CD4-positive, CD25-positive, alpha-beta regulatory T cell (primary cell): ENCODE results near the gene GPI. TPM values are rescaled to one million over a fixed set of nuclear protein-coding genes. Genes with fewer than 3 reads are reported as not detected.
"Not testable (repeated sequence)": the region's sequence is repeated elsewhere in the genome, so short reads cannot be mapped to it uniquely, and the experiment has no call there.

ENCODE experiments used
- ATAC-seq, 2 donors: fragments of 150-1000 bp; cut with Tn5 transposase; one replicate each; pipeline ENCODE4 v1.10.0; 2021; ENCODE audit warnings: low read depth in 2 of 2, moderate number of reproducible peaks in 2 of 2, moderate library complexity in 1 of 2
- DNase-seq, 3 donors: peaks; one replicate each; pipeline versions ENCODE4 v3.0.0 to v3.0.0-alpha.2; 2012 to 2022; ENCODE audit warnings: mixed read lengths in 1 of 3
- H3K27ac ChIP-seq: one replicate; pipeline ENCODE4 v1.7.0; 2013; ENCODE audit warnings: mild to moderate bottlenecking, low read length; ENCODE audit not compliant: insufficient read depth, poor library complexity, severe bottlenecking
- H3K27me3 ChIP-seq: one replicate; pipeline ENCODE4 v1.7.0; 2013; ENCODE audit warnings: low read length; ENCODE audit not compliant: control insufficient read depth, insufficient read depth
- H3K36me3 ChIP-seq: one replicate; pipeline ENCODE4 v1.7.0; 2013; ENCODE audit warnings: mild to moderate bottlenecking, low read length, moderate library complexity; ENCODE audit not compliant: control insufficient read depth, insufficient read depth
- H3K4me1 ChIP-seq: 2 replicates; pipeline ENCODE4 v1.7.0; 2013; ENCODE audit warnings: mild to moderate bottlenecking, low read length; ENCODE audit not compliant: insufficient read depth, control insufficient read depth, poor library complexity, severe bottlenecking
- H3K4me3 ChIP-seq: one replicate; pipeline ENCODE4 v1.7.0; 2013; ENCODE audit warnings: low read depth, mild to moderate bottlenecking, low read length, moderate library complexity
- H3K9me3 ChIP-seq, 2 experiments: 1 replicate in 1 of 2; 2 replicates in 1 of 2; pipeline ENCODE4 v1.7.0; 2013; ENCODE audit warnings: low read length in 2 of 2, mild to moderate bottlenecking in 1 of 2, moderate library complexity in 1 of 2; ENCODE audit not compliant: control insufficient read depth in 2 of 2
- H3K27ac Mint-ChIP-seq, 3 donors: one replicate each; pipeline ENCODE4 v1.8.0; 2020 to 2022; ENCODE audit warnings: mild to moderate bottlenecking in 3 of 3, mixed read lengths in 3 of 3, moderate library complexity in 2 of 3
- H3K27me3 Mint-ChIP-seq: one replicate; pipeline ENCODE4 v1.8.0; 2022; ENCODE audit warnings: mild to moderate bottlenecking, mixed read lengths
- H3K36me3 Mint-ChIP-seq: one replicate; pipeline ENCODE4 v1.8.0; 2020; ENCODE audit warnings: mixed read lengths
- H3K4me1 Mint-ChIP-seq, 4 donors: one replicate each; pipeline ENCODE4 v1.8.0; 2020 to 2022; ENCODE audit warnings: mixed read lengths in 4 of 4, mild to moderate bottlenecking in 1 of 4
- H3K4me3 Mint-ChIP-seq, 4 donors: one replicate each; pipeline ENCODE4 v1.8.0; 2020 to 2022; ENCODE audit warnings: mild to moderate bottlenecking in 4 of 4, mixed read lengths in 4 of 4, moderate library complexity in 3 of 4
- H3K9me3 Mint-ChIP-seq, 7 donors: one replicate each; pipeline ENCODE4 v1.8.0; 2020 to 2022; ENCODE audit warnings: mixed read lengths in 7 of 7, mild to moderate bottlenecking in 3 of 7, moderate library complexity in 2 of 7
- polyA plus RNA-seq, 4 donors: library from polyadenylated mRNA; unstranded; fragments of 300-500 nt; fragmentation: Illumina TruSeq; gene quantifications; one replicate each; pipeline ENCODE4 v1.2.3, GENCODE V29; 2021
- total RNA-seq: library from RNA; stranded (reverse); gene quantifications from one replicate; pipeline ENCODE4 v1.2.3, GENCODE V29; 2022

The GPI gene
- total and polyA plus RNA-seq, 5 donors from 2014 or later = 116 to 148 (median 143) TPM

GRCh38 chr19:34368338-34368737 is 3.3 kb downstream of the GPI start:
- Mint-ChIP-seq H3K4me3 (peak overlapping the region in 3 of 4 donors; percentile 32 to 72 (median 70)), H3K36me3 (peaks cover 18% of the 10 kb centered on the region), H3K27ac (peak overlapping the region in 1 of 3 donors; percentile 25), H3K9me3 (peaks cover 0 to 1% (median 0%) of the 10 kb centered on the region in 7 donors), H3K4me1 (peaks cover 10 to 45% (median 26%) of the 10 kb centered on the region in 4 donors), H3K27me3 (no peaks in the 10 kb centered on the region)
- DNase-seq (no peak), ATAC-seq (no peak)
- Histone ChIP-seq H3K4me3 (no peak overlapping the region), H3K4me1 (peaks cover 23% of the 10 kb centered on the region), H3K36me3 (peaks cover 34% of the 10 kb centered on the region), H3K27me3 (no peaks in the 10 kb centered on the region), H3K9me3 (no peaks in the 10 kb centered on the region), H3K27ac (no peak overlapping the region)

DNA sequence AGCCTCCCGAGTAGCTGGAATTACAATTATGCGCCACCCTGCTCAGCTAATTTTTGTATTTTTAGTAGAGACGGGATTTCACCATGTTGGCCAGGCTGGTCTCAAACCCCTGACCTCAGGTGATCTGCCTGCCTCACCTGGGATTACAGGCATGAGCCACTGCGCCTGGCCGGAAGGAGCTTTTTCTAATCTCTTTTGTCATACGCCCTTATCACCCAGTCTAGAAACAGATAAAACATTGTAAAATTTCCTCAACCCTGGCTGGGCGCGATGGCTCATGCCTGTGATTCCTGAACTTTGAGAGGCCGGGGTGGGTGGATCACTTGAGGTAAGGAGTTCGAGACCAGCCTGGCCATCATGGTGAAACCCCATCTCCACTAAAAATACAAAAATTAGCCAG is 4.2 kb downstream of the GPI start:
- H3K36me3 ChIP-seq = peaks cover 39% of the 10 kb centered on the region
- peaks cover 23% of the 10 kb centered on the region for H3K4me1 ChIP-seq
- H3K4me3 ChIP-seq, H3K4me3 Mint-ChIP-seq, H3K27ac Mint-ChIP-seq, H3K9me3 ChIP-seq, DNase-seq, H3K27me3 ChIP-seq, H3K27ac ChIP-seq, ATAC-seq, H3K27me3 Mint-ChIP-seq, H3K9me3 Mint-ChIP-seq: not testable (repeated sequence)
- peaks cover 10 to 49% (median 27%) of the 10 kb centered on the region in 4 donors for H3K4me1 Mint-ChIP-seq
- peaks cover 24% of the 10 kb centered on the region for H3K36me3 Mint-ChIP-seq

DNA sequence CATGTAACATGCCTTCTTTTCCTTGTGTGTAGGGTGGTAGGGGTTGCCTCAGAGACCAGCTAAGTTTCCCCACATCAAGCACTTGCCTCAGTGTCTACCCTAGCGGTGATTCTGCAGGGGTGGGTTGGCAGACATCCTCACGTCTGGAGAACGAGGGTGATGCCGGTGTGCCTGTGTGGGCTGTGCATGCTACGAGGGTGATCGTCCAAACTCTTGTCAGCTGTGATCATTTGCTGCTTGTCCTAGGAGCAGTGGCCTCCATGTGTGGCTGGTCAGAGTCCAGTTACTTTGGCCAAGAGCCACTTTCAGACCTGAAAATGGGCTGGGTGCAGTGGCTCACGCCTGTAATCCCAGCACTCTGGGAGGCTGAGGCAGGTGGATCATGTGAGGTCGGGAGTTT is 5.1 kb downstream of the GPI start:
- no peaks in the 10 kb centered on the region for H3K9me3 ChIP-seq
- no peak overlapping the region for H3K27ac Mint-ChIP-seq
- peaks cover 18% of the 10 kb centered on the region for H3K4me1 ChIP-seq
- peaks cover 27% of the 10 kb centered on the region for H3K36me3 Mint-ChIP-seq
- ATAC-seq (no peak), DNase-seq (no peak)
- peaks cover 46% of the 10 kb centered on the region for H3K36me3 ChIP-seq
- H3K27ac ChIP-seq = no peak overlapping the region
- H3K9me3 Mint-ChIP-seq = peaks cover 0 to 1% (median 0%) of the 10 kb centered on the region in 7 donors
- H3K27me3 Mint-ChIP-seq = no peaks in the 10 kb centered on the region
- no peak overlapping the region for H3K4me3 ChIP-seq
- peaks cover 6 to 47% (median 24%) of the 10 kb centered on the region in 4 donors for H3K4me1 Mint-ChIP-seq
- no peaks in the 10 kb centered on the region for H3K27me3 ChIP-seq
- peak overlapping the region in 1 of 4 donors; percentile 15 for H3K4me3 Mint-ChIP-seq

DNA sequence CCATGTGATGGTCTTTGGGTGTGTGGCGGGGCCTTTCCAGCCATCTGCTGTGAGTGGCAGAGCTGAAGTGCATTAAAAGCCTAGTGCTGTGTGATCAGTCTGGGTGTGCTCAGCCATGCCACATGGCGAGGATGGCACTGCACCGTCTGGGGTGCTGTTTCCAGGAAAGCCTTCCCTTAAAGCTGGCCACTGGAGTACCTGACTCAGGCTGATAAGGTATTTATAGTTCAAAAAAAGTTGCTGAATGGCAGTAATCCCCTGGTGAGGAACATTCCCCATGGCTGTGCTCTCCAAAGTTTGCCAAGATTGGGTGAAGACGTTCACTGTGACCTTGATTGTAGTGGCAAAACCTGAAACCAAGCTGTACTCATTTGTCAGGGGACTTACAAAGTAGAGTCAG is 6.0 kb downstream of the GPI start:
- Histone ChIP-seq H3K4me3 (no peak overlapping the region), H3K9me3 (no peaks in the 10 kb centered on the region), H3K27ac (no peak overlapping the region), H3K27me3 (no peaks in the 10 kb centered on the region), H3K36me3 (peaks cover 53% of the 10 kb centered on the region), H3K4me1 (peaks cover 13% of the 10 kb centered on the region)
- Mint-ChIP-seq H3K36me3 (peaks cover 24% of the 10 kb centered on the region), H3K27me3 (no peaks in the 10 kb centered on the region), H3K4me3 (peak overlapping the region in 1 of 4 donors; percentile 25), H3K4me1 (peaks cover 6 to 41% (median 21%) of the 10 kb centered on the region in 4 donors), H3K27ac (peak overlapping the region in 1 of 3 donors; percentile 57), H3K9me3 (peaks cover 0 to 1% (median 0%) of the 10 kb centered on the region in 7 donors)
- no peak for DNase-seq
- no peak for ATAC-seq

- peaks cover 58% of the 10 kb centered on the region for H3K36me3 ChIP-seq
- H3K4me3 ChIP-seq = no peak overlapping the region
- no peak overlapping the region for H3K27ac Mint-ChIP-seq
- H3K27me3 ChIP-seq = no peaks in the 10 kb centered on the region
- no peak overlapping the region for H3K4me3 Mint-ChIP-seq
- peaks cover 0 to 19% (median 11%) of the 10 kb centered on the region in 4 donors for H3K4me1 Mint-ChIP-seq
- no peaks in the 10 kb centered on the region for H3K9me3 ChIP-seq
- peaks cover 23% of the 10 kb centered on the region for H3K36me3 Mint-ChIP-seq
- H3K27ac ChIP-seq = no peak overlapping the region
- H3K4me1 ChIP-seq = no peaks in the 10 kb centered on the region
- peaks cover 0 to 1% (median 0%) of the 10 kb centered on the region in 7 donors for H3K9me3 Mint-ChIP-seq
- DNase-seq (no peak), ATAC-seq (no peak)
- no peaks in the 10 kb centered on the region for H3K27me3 Mint-ChIP-seq
These were observed 8.7 kb downstream of the GPI start for GRCh38 chr19:34373601-34374288.

DNA sequence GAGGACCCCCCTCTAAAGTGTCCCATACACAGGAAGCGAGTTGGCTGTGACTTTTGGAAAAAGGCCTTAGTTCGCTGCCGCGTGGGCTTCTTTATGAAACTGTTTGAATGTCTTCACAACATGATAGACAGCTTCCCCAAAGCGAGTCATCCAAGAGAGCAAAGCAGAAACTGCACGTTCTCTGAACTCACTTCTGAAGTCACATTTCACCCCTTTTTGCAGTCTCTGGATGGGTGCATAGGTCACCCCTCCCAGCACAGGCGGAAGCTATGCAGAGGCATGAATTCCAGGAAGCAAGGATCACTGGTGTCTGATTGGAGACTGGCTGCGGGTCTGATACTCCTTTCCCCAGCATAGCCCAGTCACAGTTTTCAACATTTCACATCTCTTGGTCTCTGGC is 10.6 kb downstream of the GPI start:
- Mint-ChIP-seq H3K36me3 (peaks cover 25% of the 10 kb centered on the region), H3K27ac (peak overlapping the region in 2 of 3 donors; percentile 17 to 45), H3K4me1 (peaks cover 0 to 16% (median 11%) of the 10 kb centered on the region in 4 donors), H3K27me3 (no peaks in the 10 kb centered on the region), H3K9me3 (peaks cover 0 to 1% (median 0%) of the 10 kb centered on the region in 7 donors), H3K4me3 (no peak overlapping the region)
- Histone ChIP-seq H3K9me3 (no peaks in the 10 kb centered on the region), H3K4me3 (no peak overlapping the region), H3K36me3 (peaks cover 62% of the 10 kb centered on the region), H3K27me3 (no peaks in the 10 kb centered on the region), H3K27ac (no peak overlapping the region), H3K4me1 (no peaks in the 10 kb centered on the region)
- DNase-seq (no peak), ATAC-seq (no peak)

DNA sequence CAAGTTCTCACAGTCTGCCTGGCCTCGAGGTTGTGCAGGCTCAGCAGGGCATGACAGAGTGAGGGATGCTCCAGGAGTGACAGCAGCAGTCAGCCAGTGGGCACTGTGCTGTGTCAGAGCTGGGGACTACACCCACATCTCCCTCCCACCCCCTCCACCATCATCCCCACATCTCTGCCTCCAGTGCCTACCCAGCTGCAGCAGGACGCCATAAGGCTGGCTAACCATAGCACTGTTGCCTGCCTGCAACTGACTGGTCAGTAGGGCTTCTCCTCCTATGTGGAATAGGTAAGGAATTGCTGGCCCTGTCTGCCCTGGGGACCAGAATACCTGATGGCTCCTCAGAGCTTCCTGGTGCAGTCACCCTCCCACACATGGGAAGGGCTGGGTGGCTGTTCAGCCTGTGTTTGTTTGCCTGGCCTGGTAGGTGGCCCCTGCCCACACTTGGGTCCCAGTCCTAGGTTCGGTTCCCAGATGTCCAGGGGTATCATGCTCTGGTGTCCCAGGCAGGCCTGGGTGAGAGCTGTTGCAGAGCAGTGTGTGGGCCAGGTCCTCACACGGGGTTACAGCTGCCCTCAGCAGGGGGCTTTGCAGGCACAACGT is 15.7 kb downstream of the GPI start:
- no peaks in the 10 kb centered on the region for H3K4me1 ChIP-seq
- H3K4me3 Mint-ChIP-seq = no peak overlapping the region
- H3K36me3 Mint-ChIP-seq = peaks cover 43% of the 10 kb centered on the region
- peaks cover 0 to 7% (median 3%) of the 10 kb centered on the region in 4 donors for H3K4me1 Mint-ChIP-seq
- H3K27ac ChIP-seq = no peak overlapping the region
- no peak overlapping the region for H3K4me3 ChIP-seq
- H3K9me3 Mint-ChIP-seq = no peaks in the 10 kb centered on the region
- peaks cover 70% of the 10 kb centered on the region for H3K36me3 ChIP-seq
- ATAC-seq (no peak), DNase-seq (no peak)
- no peaks in the 10 kb centered on the region for H3K27me3 ChIP-seq
- H3K27ac Mint-ChIP-seq = no peak overlapping the region
- H3K9me3 ChIP-seq = no peaks in the 10 kb centered on the region
- no peaks in the 10 kb centered on the region for H3K27me3 Mint-ChIP-seq
